GM18870 (cell line): ENCODE measurements around the gene KCNG2.

Experiments
- ATAC-seq: cut with Tn5 transposase; IDR thresholded peaks from one replicate; pipeline ENCODE4 v1.9.1; 2021; ENCODE audit warnings: moderate library complexity; ENCODE audit not compliant: unreplicated experiment

The KCNG2 gene

DNA sequence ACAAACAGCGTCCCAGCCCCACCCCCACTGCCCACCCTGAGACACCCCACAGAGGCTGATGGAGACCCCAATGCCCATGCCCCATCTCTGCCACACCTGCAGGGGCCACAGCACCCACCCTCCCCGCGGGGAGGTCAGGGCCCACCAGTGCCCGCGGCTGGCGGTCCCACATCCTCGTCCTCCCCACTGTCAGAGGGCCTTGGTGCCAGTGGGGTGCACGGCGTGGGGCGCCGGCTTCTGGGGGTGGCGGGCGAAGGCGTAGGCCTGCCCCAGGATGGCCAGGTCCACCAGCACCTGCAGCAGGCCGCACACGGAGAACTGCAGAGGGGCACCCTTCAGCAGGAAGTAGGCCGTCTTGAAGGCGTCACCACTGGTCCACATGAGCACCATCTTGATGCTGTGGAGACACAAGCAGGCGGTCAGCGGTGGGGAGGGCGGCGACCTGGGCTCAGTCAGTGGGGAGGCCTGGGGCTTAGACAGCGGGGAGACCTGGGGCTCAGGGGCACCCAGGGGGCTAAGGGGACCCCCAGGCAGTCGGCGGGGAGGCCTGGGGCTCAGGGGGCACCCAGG lies 106.1 kb downstream of the KCNG2 start:
- ATAC-seq = no peak

DNA sequence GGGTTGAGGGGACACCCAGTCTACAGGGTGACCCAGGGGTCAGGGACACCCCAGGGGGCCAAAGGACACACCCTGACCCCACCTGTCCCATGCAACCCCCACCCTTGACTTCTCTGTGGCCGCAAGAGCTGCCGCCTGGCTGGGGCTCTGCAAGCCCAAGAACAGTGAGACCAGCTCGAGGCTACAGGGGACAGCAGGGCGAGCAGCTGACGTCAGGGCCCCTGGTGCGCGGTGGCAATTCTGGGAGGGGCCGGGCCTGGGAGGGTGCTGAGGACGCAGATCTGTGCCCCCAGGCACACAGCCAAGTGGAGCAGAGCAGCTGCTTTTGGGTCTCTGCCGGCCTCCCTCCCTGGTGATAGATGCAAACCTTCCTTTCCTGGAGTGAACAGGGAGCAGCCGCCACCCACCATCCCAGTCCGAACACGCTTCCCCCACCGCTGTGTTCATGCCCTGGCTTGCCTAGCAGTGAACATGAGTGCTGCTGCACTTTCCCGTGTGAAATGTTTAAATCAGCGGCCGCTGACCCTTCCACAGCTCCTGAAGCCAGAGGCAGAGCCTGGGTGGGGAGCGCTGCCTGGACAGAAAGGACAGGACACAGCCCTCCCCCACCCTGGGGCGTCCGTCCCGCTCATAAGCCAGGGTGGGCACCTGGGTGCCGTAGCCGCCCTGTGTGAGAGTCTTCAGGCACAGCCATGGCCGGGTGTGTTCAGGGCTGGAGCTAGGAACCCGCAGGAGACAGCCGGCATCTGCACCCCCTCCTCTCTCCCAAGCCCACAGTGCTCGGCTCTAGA lies 106.8 kb downstream of the KCNG2 start:
- ATAC-seq = no peak

DNA sequence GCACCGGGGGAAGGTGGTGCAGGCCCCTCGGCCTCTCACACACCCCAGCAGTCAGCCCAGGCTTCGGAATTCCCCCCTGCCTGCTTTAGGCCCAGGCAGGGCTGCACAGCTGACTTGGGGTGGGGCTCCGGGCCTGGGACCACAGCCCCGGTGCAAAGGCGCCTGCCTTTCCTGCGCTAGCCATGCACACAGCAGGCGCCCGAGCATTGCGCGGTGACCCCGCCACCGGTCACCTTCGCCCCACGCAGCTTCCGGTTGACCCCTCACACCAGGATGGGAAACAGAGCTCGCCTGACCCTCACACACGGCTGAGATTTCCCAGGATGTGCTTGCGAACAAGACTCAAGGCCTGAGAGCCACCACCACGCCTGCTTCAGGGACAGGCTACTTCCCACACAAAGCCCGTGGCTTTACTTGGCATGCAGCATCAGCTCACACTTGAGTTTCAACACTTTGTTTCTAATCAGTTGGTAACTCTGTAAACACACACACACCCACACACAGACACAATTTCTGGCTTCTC lies 107.7 kb downstream of the KCNG2 start:
- no peak for ATAC-seq

DNA sequence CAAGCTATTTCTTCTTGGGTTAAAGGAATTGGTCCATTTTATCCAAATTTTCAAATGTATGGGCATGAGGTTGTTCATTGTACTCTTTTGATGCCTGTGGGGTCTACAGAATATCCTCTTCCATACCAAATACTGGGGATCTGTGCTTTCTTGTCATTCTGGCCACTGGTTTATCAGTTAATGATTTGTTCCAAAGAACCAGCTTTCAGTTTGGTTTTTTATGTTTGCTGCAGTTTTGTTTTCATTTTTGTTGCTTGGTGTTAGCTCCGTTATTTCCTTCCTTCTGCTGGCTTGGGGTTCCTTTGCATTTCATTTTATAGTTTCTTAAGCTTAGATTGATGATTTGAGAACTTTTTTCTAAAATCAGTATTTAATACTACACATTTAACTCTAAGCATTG lies 108.3 kb downstream of the KCNG2 start:
- no peak for ATAC-seq

DNA sequence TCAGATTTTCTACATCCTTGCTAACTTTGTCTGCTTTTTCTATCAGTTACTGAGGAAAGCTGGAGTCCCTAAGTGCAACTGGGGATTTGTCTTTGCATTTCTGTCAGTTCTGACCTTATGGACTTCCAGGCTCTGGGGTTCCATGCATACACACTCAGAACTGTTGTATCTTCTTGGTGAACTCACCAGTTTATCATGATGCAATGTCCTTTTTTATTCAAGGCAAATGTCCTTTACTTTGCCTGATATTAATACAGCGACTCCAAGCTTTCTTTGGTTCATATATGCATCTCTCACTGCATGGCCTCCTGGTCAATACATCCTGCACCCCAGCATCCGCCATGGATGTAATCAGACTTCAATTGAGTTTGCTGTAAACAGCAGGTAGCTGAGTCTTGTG lies 109.0 kb downstream of the KCNG2 start:
- no peak for ATAC-seq

DNA sequence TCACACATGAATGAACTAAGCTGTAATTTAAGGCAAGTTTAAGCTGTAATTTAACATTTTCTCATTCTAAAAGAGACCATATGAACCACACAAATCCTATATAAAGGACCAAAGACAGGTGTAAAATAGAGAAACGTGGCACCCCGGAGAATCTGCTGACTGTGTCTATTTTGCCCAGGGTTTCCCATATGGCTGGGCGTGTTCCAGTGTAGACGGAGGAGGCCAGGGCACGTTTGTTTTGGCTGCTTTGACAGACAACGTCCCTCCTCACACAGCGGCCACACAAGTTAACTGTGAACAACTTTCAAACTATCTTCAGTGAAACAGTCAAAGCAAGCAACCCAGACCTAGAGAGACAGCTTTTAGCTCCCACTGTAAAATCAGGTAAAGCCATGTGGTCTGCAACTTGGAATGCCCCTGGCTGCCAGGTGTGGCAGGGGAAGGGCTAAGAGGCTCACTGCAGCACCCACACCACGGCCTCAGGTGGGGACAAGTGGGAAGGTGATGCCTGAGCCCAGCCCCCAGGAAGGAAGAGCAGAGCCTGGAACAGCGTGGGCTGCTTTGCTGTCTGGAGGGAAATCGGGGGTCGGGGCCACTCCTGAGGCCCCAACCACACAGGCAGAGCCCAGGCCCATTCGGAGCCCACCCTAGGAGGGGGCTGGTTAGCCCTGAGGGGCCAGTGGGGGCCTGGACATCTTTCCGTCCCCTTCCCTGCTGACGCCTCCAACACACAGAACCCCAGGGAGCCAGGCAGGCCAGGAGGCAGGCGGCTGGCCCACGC lies 113.0 kb downstream of the KCNG2 start:
- no peak for ATAC-seq

DNA sequence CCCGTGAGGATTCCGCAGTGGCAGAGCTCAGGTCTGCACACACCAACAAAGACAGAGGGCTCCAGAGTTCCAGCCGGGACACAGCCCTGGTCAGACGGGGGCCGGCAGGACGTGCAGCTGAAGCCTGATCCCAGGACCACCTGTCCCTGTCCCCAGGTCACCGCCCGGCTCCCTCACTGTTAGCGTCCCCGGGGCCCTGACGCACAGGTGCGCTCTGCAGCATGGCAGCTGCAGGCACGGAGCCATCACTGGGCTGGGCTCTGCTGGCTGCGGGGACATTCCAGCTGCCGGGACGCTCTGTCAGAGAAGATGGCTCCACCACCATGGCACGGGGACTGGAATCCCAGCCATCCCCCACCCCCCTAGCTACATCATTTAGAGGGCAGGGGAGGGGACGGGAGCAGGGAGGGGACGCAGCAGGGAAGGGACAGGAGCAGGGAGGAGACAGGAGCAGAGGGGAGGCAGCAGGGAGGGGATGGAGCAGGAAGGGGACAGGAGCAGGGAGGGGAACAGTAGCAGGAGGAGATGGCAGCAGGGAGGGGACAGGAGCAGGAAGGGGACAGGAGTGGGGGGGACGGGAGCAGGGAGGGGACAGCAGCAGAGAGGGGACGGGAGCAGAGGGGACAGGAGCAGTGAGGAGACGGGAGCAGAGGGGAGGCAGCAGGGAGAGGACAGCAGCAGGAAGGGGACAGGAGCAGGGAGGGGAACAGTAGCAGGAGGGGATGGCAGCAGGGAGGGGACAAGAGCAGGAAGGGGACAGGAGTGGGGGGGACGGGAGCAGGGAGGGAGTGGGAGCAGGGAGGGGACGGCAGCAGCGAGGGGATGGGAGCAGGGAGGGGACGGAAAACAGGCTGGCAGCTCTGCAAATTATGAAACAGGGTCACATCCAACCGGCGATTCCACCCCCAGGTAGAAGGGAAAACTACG lies 113.9 kb downstream of the KCNG2 start:
- no peak for ATAC-seq

DNA sequence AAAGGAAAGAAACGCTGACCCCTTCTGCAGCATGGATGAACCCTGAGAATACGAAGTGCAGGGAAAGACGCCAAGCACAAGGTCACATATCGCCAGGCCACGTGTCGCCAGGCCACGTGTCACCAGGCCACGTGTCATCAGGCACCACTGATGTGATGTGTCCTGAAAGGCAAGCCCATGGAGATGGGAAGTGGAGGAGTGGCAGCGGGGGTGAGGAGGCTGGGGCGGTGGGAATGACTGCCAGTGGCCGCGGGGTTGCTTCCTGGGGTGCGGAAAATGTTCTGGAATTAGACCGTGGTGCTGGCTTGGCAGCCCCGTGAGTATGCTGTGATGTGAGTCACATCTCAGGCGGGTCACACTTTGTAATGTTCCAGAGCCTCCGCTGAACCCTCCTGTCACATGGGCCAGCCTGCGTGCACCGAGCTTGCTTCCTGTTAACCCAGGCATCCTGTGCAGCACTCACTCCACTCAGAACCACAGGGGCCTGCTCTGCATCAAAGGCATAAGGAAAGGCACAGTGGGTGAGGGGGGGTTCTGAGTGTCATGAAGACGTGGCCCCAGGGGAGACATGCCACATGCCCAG lies 114.8 kb downstream of the KCNG2 start:
- ATAC-seq = no peak

DNA sequence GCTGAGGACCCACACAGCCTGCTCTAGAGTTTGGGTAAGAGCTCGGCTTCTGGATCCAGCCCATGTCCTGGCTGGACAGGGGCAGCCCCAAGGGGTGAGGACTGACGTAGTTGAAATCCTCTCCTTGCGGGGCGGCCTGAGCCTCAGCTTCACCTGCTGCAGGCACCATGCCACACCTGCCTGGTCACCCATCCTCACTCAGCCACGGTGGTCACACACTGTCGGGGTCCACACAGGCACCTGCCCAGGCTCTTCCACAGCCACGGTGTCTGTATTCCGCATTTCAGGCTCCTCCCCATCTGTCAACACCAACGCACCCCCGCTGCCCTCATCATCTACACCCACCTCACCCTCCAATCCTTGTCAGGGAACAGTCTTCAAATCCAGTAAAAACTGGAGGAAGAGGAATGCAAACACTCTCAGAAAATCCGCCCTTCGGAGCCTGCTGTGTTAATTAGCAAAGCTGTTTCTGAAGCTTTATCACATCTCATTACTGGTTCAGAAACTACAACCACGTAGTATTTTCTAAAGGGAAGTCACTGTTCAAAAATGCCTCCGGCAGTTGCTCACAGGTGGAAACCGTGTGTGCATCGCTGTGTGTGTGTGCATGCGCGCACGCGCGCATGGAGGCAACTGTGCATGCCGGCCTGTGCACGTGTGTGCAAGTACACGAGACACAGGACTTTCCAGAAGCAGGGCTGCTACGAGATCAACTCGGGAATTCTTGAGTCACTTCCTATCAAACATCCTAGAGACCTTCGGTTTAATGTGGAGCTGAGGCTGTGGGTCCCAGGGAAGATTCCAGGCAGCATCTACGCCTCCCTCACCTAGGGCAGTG lies 115.5 kb downstream of the KCNG2 start:
- ATAC-seq = no peak

DNA sequence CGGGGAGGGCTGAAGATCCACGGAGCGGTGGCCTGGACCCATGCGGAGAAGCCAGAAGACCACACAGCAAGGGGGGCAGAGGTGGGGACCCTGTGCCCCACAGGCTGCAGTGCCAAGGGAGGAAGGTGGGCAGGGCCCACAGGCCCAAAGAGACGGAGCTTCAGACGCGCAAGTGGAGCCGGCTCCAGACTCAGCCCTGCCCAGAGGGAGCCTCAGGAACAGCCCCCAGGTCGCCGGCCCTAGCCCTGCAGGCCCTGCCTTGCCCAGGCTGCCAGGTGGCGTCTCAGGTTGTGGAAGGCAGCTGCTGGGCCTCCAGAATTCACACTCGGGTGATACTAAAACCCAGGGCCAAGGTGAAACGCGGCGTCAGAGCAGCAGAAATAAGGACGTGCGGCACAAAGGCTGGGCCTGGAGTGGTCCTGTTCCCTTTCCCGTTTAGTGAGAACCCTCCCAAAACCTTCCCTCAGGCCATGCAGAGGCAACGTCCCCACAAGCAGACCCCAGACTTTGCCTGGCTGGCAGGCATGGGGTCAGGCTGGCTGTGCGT lies 116.9 kb downstream of the KCNG2 start:
- ATAC-seq = no peak

DNA sequence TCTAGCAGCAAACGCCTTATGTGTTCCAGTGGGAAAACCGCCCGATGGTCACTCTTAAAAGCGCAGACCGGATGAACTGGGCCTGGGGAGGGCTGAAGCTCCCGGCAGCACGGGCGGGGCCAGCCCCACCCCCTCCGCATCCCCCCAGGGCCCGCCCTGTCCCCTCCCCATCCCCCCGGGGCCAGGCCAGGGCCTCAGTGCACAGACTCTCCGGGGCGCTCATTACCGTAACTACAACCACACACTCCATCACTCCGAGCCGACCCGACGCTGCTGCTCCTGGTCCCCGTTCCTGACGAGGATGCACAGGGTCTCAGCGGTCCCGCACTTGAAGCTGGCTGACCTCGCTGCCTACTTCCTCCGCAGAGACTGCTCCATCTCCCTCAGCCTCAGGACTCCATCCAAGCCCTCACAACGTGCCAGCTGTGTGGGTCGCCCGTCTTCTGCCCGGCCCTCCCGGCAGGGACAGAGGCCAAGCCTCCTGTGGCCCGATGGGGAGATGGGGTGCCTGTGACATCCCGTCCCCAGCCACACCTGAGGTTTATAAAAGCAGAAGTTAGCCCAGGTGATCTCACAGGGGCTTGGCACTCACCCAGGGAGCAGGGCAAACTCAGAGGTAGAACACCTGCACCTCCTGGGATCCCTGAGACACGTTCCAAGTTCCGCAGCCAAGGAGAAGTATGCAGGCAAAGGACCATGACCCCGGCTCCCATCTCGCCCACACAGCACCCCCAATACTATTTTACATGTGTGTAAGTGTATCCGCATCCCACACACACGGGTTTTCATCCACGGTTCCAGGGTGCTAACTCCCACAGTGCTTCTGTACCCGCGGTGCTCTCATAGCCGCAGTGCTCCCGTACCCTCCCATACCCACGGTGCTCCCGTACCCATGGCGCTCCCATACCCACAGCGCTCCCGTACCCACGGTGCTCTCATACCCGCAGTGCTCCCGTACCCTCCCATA lies 117.7 kb downstream of the KCNG2 start:
- ATAC-seq = no peak

DNA sequence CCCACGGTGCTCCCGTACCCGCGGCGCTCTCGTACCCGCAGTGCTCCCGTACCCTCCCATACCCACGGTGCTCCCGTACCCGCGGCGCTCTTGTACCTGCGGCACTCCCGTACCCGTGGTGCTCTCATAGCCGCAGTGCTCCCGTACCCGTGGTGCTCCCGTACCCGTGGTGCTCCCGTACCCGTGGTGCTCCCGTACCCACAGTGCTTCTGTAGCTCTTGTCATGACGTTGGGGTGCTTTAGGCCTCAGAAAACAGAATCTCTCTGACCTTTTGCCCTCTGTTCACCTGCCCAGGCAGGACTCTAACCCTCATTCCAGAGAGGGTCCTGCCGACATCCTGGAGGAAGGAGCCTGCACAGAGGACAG lies 118.4 kb downstream of the KCNG2 start:
- no peak for ATAC-seq

DNA sequence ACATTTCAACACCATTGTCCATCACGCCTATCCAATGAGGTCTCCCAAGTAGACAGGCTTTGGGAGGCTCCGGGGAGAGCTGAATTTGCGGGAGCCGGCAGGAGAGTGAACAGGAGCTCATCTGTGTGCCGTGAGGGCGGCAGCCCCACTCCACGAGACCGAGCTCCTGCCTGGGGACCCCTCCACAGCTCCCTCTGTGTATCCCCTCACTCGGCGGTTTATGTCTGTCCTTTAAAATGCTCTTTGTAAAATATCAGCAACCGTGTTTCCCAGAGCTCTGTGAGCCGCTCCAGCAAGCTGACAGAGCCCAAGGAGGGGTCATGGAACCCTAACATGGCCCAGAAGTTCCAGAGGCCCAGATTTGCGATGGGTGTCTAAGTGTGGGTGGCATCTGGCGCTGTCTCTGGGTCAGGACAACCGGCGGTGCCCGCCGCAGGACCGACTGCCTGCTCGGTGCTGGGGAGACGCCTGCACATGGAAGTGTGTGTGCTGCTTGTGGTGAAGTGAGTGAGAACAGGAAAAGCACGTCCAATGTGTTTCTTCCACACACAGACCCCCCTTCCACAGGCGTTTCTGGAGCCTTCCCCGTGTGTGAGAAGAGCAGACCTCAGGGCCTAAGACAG lies 118.9 kb downstream of the KCNG2 start:
- ATAC-seq = no peak

DNA sequence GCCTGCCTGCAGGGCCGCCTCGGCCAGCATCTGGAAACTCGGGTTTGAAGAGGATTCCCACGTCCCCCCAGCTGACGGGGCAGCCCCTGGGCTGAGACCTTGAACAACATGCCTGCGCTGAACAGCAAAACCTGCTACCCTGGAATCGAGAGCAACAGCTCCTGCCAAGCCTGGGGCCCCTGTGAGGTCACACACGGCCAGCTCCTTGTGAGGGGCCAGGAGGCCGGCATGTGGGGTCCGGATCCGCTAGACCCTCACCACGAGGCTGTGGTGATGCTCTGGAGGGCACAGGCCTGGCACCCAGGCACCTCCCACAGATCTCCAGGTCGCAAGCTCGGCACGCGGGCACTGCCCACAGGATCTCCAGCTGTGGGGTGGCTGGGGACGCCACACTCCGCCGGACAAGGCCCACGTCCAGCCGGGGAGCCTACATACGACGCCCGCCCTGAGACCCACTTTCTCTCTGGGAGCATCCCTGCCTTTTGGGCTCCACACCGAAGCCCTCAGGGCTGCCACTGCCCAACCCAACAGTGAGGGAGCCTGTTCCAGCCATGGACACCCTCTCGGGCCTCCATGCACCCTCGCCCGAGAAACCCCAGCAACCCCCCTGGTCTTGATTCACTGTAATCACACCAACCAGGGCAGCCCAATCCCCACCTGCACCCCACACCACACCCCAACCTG lies 119.6 kb downstream of the KCNG2 start:
- ATAC-seq = no peak

DNA sequence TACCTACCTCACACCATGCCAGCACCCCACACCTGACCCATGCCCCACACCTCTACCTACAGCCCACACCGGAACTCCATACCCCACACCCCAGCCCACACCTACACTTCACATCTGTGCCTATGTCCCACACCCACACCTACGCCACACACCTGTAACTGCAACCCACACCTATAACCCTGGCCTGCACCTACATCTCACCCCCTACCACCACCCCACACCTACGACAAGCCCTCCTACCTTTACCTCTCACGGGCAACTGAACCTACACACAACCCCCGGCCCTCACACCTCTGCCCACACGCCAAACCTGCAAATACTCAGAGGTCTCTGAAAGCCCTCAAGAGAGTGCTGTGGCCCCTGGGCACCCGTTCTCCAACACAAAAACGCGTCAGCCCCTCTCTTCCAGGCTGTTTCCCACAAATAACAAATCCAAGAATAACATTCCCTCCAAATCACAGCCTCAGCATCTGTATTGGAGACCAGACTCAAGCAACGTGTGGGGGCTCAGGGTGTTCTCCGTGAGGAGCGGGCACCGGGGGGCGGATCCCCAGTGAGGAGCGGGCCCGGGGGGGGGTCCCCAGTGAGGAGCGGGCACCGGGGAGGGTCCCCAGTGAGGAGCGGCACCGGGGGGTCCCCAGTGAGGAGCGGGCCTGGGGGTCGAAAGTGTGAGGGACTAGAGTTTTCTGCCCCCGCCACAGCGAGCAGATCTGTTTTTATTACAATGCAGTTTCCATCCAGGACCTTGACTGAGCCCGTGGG lies 120.3 kb downstream of the KCNG2 start:
- no peak for ATAC-seq

DNA sequence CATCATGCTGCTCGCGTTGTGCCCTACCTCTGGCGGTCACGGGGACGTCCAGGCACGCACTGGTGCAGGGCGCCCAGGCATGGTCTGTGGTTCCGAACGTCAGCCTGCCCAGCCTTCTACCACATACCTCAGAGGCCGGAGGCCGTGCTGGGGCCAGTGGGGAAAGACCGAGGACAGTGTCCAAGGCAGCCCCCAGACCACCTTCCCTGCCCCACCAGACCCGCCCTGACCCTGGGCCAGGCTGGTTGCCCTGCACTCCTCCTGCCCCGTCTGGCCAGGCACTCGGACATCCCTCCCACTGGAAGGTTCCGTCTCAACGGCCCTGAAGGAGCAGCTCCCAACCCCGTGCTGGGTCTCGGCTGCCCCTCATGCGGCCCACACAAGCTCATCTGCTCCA lies 120.9 kb downstream of the KCNG2 start:
- no peak for ATAC-seq
